ENCODE results near the gene AKAP12. TPM values are rescaled to one million over a fixed set of nuclear protein-coding genes. Genes with fewer than 3 reads are reported as not detected.
"Not testable (repeated sequence)": the region's sequence is repeated elsewhere in the genome, so short reads cannot be mapped to it uniquely, and the experiment has no call there.

The AKAP12 gene
- total RNA-seq, 1 donor from 2014 or later: 0.47 TPM

GRCh38 chr6:151375833-151376232 lies 136.1 kb downstream of the AKAP12 start:
- intact Hi-C loops (cut with micrococcal nuclease): no loop called here
- H3K4me3 Mint-ChIP-seq: no peak overlapping the region
- peaks cover 29% of the 10 kb centered on the region for H3K36me3 Mint-ChIP-seq (ENCODE audit: low read depth)
- H3K27ac Mint-ChIP-seq: no peak overlapping the region
- H3K27me3 Mint-ChIP-seq (ENCODE audit: insufficient read depth): no peaks in the 10 kb centered on the region
- DNase-seq (ENCODE audit: low spot score): no peak
- H3K9me3 Mint-ChIP-seq: no peaks in the 10 kb centered on the region
- peaks cover 91% of the 10 kb centered on the region for H3K4me1 Mint-ChIP-seq (ENCODE audit: low read depth)

DNA sequence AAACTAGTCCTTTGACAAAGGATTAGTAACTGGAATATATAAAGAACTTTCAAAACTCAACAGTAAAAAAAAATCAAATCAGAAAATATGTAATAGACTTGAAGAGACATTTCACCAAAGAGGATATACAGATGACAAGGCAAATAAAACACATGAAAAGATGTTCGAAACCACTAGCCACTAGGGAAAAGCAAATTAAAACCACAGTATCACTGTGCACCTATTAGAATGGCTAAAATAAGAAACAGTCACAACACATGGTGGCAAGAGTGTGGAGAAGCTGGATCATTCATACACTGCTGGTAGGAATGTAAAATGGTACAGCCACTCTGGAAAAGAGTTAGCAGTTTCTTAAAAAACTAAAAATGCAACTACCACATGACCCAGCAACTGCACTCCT lies 136.7 kb downstream of the AKAP12 start:
- DNase-seq (ENCODE audit: low spot score): no peak
- Mint-ChIP-seq H3K36me3 (ENCODE audit: low read depth) (peaks cover 23% of the 10 kb centered on the region), H3K9me3 (no peaks in the 10 kb centered on the region), H3K4me3 (peak overlapping the region; percentile 34), H3K27me3 (ENCODE audit: insufficient read depth) (no peaks in the 10 kb centered on the region), H3K27ac (peak overlapping the region; percentile 29), H3K4me1 (ENCODE audit: low read depth) (peaks cover 91% of the 10 kb centered on the region)
- intact Hi-C loops (cut with micrococcal nuclease): no loop called here

DNA sequence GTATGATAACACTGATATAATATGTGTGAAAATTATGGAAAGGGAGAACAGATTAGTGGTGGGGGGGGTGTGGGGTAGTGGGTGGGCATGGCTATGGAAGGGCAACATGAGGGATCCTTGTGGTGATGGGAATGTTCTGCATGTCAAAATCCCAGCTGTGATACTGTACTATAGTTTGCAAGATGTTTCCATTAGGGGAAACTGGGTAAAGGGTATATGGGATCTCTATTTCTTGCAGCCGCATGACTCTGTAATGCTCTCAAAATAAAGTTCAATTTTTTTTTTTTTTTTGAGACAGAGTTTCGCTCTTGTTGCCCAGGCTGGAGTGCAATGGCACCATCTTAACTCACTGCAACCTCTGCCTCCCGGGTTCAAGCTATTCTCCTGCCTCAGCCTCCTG lies 137.3 kb downstream of the AKAP12 start:
- Mint-ChIP-seq H3K9me3 (no peaks in the 10 kb centered on the region), H3K4me1 (ENCODE audit: low read depth) (peaks cover 88% of the 10 kb centered on the region), H3K27me3 (ENCODE audit: insufficient read depth) (no peaks in the 10 kb centered on the region), H3K36me3 (ENCODE audit: low read depth) (peaks cover 19% of the 10 kb centered on the region), H3K4me3 (no peak overlapping the region), H3K27ac (no peak overlapping the region)
- DNase-seq (ENCODE audit: low spot score): no peak
- intact Hi-C loops (cut with micrococcal nuclease): no loop called here

DNA sequence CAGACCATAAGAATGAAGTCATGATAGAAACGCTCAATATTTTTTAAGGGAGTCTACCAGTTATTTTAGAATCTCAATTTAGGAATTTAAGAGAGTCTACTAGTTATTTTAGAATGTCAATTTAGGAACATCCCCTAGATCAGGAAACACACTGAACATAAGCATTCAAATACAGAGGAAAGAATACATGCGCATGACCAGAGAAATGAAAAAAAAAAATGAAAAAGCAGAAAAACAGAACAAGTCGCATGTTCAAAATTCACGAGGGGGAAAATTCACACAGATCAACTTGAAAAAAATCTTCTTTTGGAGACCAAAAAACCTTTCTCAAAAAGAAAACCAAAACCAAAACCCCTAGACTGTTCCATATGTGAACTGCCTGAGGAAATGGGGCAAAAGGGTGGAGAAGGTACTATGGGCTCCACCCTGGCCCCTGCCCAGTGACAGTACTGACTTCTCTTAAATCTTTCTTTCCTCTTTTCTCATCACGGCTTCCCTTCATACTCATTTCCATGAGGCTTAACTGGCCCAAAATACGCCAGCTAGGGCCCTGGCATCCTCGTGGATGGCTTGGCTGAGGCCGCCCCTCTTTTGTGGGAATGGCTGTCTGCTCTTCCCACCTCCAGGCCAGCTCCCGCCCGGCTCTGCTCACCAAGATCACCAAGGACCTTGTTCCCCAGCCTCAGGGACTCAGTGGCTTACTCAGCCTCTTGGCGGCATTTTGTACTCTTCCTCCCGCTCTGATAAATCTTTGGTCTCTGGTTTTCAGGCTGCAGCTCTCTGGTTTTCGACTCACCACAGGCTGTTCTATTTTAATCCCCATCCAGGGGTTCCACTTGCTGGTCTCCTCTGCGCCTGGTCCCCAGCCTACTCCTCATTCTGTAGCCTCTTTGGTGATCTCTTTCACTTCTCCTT lies 140.4 kb downstream of the AKAP12 start:
- no peaks in the 10 kb centered on the region for H3K9me3 Mint-ChIP-seq
- H3K27ac Mint-ChIP-seq: peak overlapping the region; percentile 97
- peaks cover 74% of the 10 kb centered on the region for H3K4me1 Mint-ChIP-seq (ENCODE audit: low read depth)
- H3K27me3 Mint-ChIP-seq (ENCODE audit: insufficient read depth): no peaks in the 10 kb centered on the region
- intact Hi-C loops (cut with micrococcal nuclease): loop anchor here (1.0 to 2.0 kb wide), 3 partner anchors 8 to 45 kb away; no protein-coding TSS in a partner anchor
- H3K4me3 Mint-ChIP-seq: peak overlapping the region; percentile 86
- H3K36me3 Mint-ChIP-seq (ENCODE audit: low read depth): peaks cover 15% of the 10 kb centered on the region
- peak; percentile 27 for DNase-seq (ENCODE audit: low spot score)

DNA sequence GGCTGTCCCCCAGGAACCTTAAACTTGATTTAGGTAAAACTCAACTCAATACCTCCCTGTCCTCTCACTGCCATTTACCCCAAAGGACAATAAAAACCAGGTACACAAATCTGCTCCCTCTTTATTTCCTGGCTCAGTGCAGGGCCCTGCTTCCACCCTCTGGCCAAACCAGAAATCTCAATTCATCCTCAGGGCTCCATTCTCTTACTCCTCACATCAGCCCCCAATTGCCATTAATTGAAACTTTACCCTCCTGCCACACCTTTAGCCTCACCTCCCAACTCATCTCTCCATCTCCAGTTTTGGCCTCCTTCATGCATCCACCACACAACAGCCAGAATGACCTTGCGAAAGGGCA lies 141.1 kb downstream of the AKAP12 start:
- intact Hi-C loops (cut with micrococcal nuclease): loop anchor here (1.0 to 2.0 kb wide), 3 partner anchors 8 to 46 kb away; no protein-coding TSS in a partner anchor
- peaks cover 15% of the 10 kb centered on the region for H3K36me3 Mint-ChIP-seq (ENCODE audit: low read depth)

GRCh38 chr6:151381722-151382121 lies 142.0 kb downstream of the AKAP12 start:
- H3K9me3 Mint-ChIP-seq: no peaks in the 10 kb centered on the region

More for the DNA sequence above, 141.1 kb downstream of the AKAP12 start:
- no peak for DNase-seq (ENCODE audit: low spot score)
- Mint-ChIP-seq H3K4me1 (ENCODE audit: low read depth) (peaks cover 75% of the 10 kb centered on the region), H3K27ac (peak overlapping the region; percentile 97), H3K9me3 (no peaks in the 10 kb centered on the region), H3K4me3 (peak overlapping the region; percentile 86), H3K27me3 (ENCODE audit: insufficient read depth) (no peaks in the 10 kb centered on the region)

GRCh38 chr6:151382631-151383030 lies 142.9 kb downstream of the AKAP12 start:
- Mint-ChIP-seq H3K36me3 (ENCODE audit: low read depth) (peaks cover 16% of the 10 kb centered on the region), H3K4me1 (ENCODE audit: low read depth) (peaks cover 75% of the 10 kb centered on the region)
- DNase-seq (ENCODE audit: low spot score); H3K27ac Mint-ChIP-seq; H3K9me3 Mint-ChIP-seq; H3K27me3 Mint-ChIP-seq (ENCODE audit: insufficient read depth); intact Hi-C loops (cut with micrococcal nuclease); H3K4me3 Mint-ChIP-seq: not testable (repeated sequence)

More at GRCh38 chr6:151381722-151382121, 142.0 kb downstream of the AKAP12 start:
- DNase-seq (ENCODE audit: low spot score): no peak
- H3K27ac Mint-ChIP-seq: peak overlapping the region; percentile 87
- H3K27me3 Mint-ChIP-seq (ENCODE audit: insufficient read depth): no peaks in the 10 kb centered on the region
- intact Hi-C loops (cut with micrococcal nuclease): loop anchor here (2.0 kb wide), 1 partner anchor 47 kb away; no protein-coding TSS in a partner anchor
- H3K36me3 Mint-ChIP-seq (ENCODE audit: low read depth): peaks cover 13% of the 10 kb centered on the region
- H3K4me1 Mint-ChIP-seq (ENCODE audit: low read depth): peaks cover 72% of the 10 kb centered on the region
- H3K4me3 Mint-ChIP-seq: peak overlapping the region; percentile 47

DNA sequence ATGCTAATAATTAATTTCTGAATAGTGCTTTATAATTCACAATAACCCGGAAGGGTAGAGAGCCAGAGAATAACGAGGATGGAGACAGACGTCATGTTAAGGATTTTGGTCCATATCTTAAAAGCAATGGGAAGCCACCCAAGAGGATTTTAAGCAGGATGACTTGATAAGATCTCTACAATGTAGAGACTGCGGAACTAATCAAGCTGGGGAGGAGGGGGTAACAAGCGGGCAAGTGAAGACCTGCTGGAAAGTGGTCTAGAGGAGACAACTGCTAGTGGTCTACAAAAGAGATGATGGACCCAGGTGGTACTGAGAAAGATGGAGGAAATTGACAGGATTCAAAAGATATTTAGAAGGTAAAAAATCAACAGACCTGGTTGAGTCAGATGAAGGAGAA lies 144.4 kb downstream of the AKAP12 start:
- no peak overlapping the region for H3K4me3 Mint-ChIP-seq
- intact Hi-C loops (cut with micrococcal nuclease): no loop called here
- H3K27me3 Mint-ChIP-seq (ENCODE audit: insufficient read depth): no peaks in the 10 kb centered on the region
- H3K27ac Mint-ChIP-seq: no peak overlapping the region
- peaks cover 13% of the 10 kb centered on the region for H3K36me3 Mint-ChIP-seq (ENCODE audit: low read depth)
- no peaks in the 10 kb centered on the region for H3K9me3 Mint-ChIP-seq
- peaks cover 77% of the 10 kb centered on the region for H3K4me1 Mint-ChIP-seq (ENCODE audit: low read depth)
- no peak for DNase-seq (ENCODE audit: low spot score)

GRCh38 chr6:151385177-151385576 lies 145.4 kb downstream of the AKAP12 start:
- no peaks in the 10 kb centered on the region for H3K9me3 Mint-ChIP-seq
- H3K36me3 Mint-ChIP-seq (ENCODE audit: low read depth): peaks cover 12% of the 10 kb centered on the region
- intact Hi-C loops (cut with micrococcal nuclease): no loop called here

GRCh38 chr6:151387175-151387970 lies 147.6 kb downstream of the AKAP12 start:
- no peaks in the 10 kb centered on the region for H3K27me3 Mint-ChIP-seq (ENCODE audit: insufficient read depth)
- no peak for DNase-seq (ENCODE audit: low spot score)
- intact Hi-C loops (cut with micrococcal nuclease): no loop called here
- peak overlapping the region; percentile 18 for H3K27ac Mint-ChIP-seq
- no peak overlapping the region for H3K4me3 Mint-ChIP-seq
- peaks cover 61% of the 10 kb centered on the region for H3K4me1 Mint-ChIP-seq (ENCODE audit: low read depth)
- no peaks in the 10 kb centered on the region for H3K9me3 Mint-ChIP-seq
- peaks cover 12% of the 10 kb centered on the region for H3K36me3 Mint-ChIP-seq (ENCODE audit: low read depth)

More at GRCh38 chr6:151385177-151385576, 145.4 kb downstream of the AKAP12 start:
- H3K27ac Mint-ChIP-seq: peak overlapping the region; percentile 57
- no peak for DNase-seq (ENCODE audit: low spot score)
- no peaks in the 10 kb centered on the region for H3K27me3 Mint-ChIP-seq (ENCODE audit: insufficient read depth)
- H3K4me3 Mint-ChIP-seq: no peak overlapping the region
- peaks cover 71% of the 10 kb centered on the region for H3K4me1 Mint-ChIP-seq (ENCODE audit: low read depth)

- H3K4me1 Mint-ChIP-seq (ENCODE audit: low read depth): peaks cover 70% of the 10 kb centered on the region
Observed at GRCh38 chr6:151388236-151388635, 148.5 kb downstream of the AKAP12 start.

DNA sequence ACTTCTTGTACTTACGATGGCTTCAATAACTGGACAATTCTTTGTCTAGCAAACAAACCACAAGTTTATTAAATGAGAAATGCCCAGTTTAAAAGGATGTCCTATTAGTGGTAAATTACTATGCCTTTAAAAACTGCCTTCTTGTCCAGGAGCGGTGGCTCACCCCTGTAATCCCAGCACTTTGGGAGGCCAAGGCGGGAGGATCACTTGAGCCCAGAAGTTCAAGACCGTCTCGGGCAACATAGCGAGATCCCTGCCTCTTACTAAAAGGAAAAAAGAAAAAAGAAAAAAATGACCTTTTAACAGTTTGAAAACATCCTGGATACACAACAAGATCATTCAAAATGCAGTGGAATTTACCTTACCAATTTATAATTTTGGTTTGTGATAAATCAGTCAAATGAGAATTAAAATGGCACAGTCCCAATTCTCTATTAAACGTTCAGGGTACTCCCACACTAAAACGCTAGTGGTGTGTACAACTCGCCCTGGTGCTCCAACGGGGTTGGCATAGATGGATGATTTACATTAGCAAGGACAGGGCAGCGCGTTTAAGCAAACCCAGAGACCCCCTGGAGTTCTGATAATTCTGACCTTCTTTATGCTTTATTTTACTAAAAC lies 149.3 kb downstream of the AKAP12 start:
- no peaks in the 10 kb centered on the region for H3K27me3 Mint-ChIP-seq (ENCODE audit: insufficient read depth)
- H3K9me3 Mint-ChIP-seq: no peaks in the 10 kb centered on the region
- DNase-seq (ENCODE audit: low spot score): no peak
- intact Hi-C loops (cut with micrococcal nuclease): loop anchor here (1.0 to 2.0 kb wide), 2 partner anchors 9 to 16 kb away; no protein-coding TSS in a partner anchor
- H3K27ac Mint-ChIP-seq: peak overlapping the region; percentile 97
- peak overlapping the region; percentile 95 for H3K4me3 Mint-ChIP-seq
- H3K36me3 Mint-ChIP-seq (ENCODE audit: low read depth): peaks cover 10% of the 10 kb centered on the region
- H3K4me1 Mint-ChIP-seq (ENCODE audit: low read depth): peaks cover 74% of the 10 kb centered on the region

More at GRCh38 chr6:151388236-151388635, 148.5 kb downstream of the AKAP12 start:
- H3K9me3 Mint-ChIP-seq: no peaks in the 10 kb centered on the region
- H3K36me3 Mint-ChIP-seq (ENCODE audit: low read depth): peaks cover 12% of the 10 kb centered on the region
- H3K27ac Mint-ChIP-seq: peak overlapping the region; percentile 74
- intact Hi-C loops (cut with micrococcal nuclease): loop anchor here (2.0 kb wide), 1 partner anchor 15 kb away; no protein-coding TSS in a partner anchor
- H3K27me3 Mint-ChIP-seq (ENCODE audit: insufficient read depth): no peaks in the 10 kb centered on the region
- peak overlapping the region; percentile 69 for H3K4me3 Mint-ChIP-seq
- DNase-seq (ENCODE audit: low spot score): no peak
